ENCODE measurements around the gene PROSER3. TPM values are rescaled to one million over a fixed set of nuclear protein-coding genes. Genes with fewer than 3 reads are reported as not detected.

The PROSER3 gene
- total and polyA plus RNA-seq, 2 of the 13 experiments (the other 11 are each of a cell fraction or from before 2014, with no cell fraction given): 5.1 to 5.7 TPM

GRCh38 chr19:35717665-35718344, 40.2 kb upstream of the PROSER3 start, which contains the start of gene KMT2B (continued):
- TF ChIP-seq SKIL (CRISPR knock-in tag; IDR thresholded peaks at IDR 0.05; ENCODE audit: borderline replicate concordance) (no peak), KDM1A (CRISPR knock-in tag; IDR thresholded peaks at IDR 0.05) (no peak), SIX1 (CRISPR knock-in tag; IDR thresholded peaks at IDR 0.05; ENCODE audit: borderline replicate concordance) (no peak), ZNF12 (CRISPR knock-in tag; IDR thresholded peaks at IDR 0.05) (no peak), TERF1 (CRISPR knock-in tag; IDR thresholded peaks at IDR 0.05) (no peak), NFKBIZ (CRISPR knock-in tag; IDR thresholded peaks at IDR 0.05) (no peak), FOXP1 (IDR thresholded peaks at IDR 0.05) (no peak), FOXP1 (CRISPR knock-in tag; IDR thresholded peaks at IDR 0.05) (no peak), ZMYM3 (CRISPR knock-in tag; IDR thresholded peaks at IDR 0.05) (no peak), STAT6 (CRISPR knock-in tag; IDR thresholded peaks at IDR 0.05; ENCODE audit: borderline replicate concordance) (no peak), PAF1 (CRISPR knock-in tag; IDR thresholded peaks at IDR 0.05) (no peak), PHF20 (CRISPR knock-in tag; IDR thresholded peaks at IDR 0.05) (0 out of 2 replicates have a peak, but pooled peaks have one; percentile 21), ZBTB25 (CRISPR knock-in tag; IDR thresholded peaks at IDR 0.05) (peak; percentile 47; the same call in 1 of the 2 replicates), ZBTB4 (CRISPR knock-in tag; IDR thresholded peaks at IDR 0.05; ENCODE audit: borderline replicate concordance) (no peak), ZNF230 (CRISPR knock-in tag; IDR thresholded peaks at IDR 0.05) (no peak), DNMT3B (CRISPR knock-in tag; conservative IDR thresholded peaks at IDR 0.05) (no peak), ZNF138 (CRISPR knock-in tag; IDR thresholded peaks at IDR 0.05; ENCODE audit: low read depth) (no peak), MEIS2 (CRISPR knock-in tag; IDR thresholded peaks at IDR 0.05) (no peak), ZNF891 (CRISPR knock-in tag; IDR thresholded peaks at IDR 0.05) (no peak), TOPORS (CRISPR knock-in tag; IDR thresholded peaks at IDR 0.05) (no peak)

Measured in HepG2 (cell line).